Activated T-helper 2 cell treated with anti-CD3 and anti-CD28 coated beads, Interferon-gamma antibody, Interleukin-2, Interleukin-4, amounts not matched to agents 10 μg/mL and 5 μg/mL and 100 μg/mL, durations not matched to agents 14 hours and 24 hours and 36 hours (primary cell): ENCODE measurements around the gene TRIM17. TPM values are rescaled to one million over a fixed set of nuclear protein-coding genes. Genes with fewer than 3 reads are reported as not detected.

Experiments
- DNase-seq: peaks from one replicate; pipeline ENCODE4 v3.0.0; 2021; ENCODE audit warnings: low spot score
- H3K27ac Mint-ChIP-seq: one replicate; pipeline ENCODE4 v1.8.0; 2021; ENCODE audit warnings: mixed read lengths
- H3K27me3 Mint-ChIP-seq: one replicate; pipeline ENCODE4 v1.8.0; 2021; ENCODE audit warnings: low read depth, mixed read lengths
- H3K36me3 Mint-ChIP-seq: one replicate; pipeline ENCODE4 v1.8.0; 2021; ENCODE audit warnings: low read depth, mixed read lengths
- H3K4me1 Mint-ChIP-seq: one replicate; pipeline ENCODE4 v1.8.0; 2021; ENCODE audit warnings: low read depth, mixed read lengths
- H3K4me3 Mint-ChIP-seq: one replicate; pipeline ENCODE4 v1.8.0; 2021; ENCODE audit warnings: low read depth, mild to moderate bottlenecking, moderate library complexity, mixed read lengths
- H3K9me3 Mint-ChIP-seq: one replicate; pipeline ENCODE4 v1.8.0; 2021; ENCODE audit warnings: mixed read lengths
- intact Hi-C: fragments of 100-400 bp; cut with micrococcal nuclease; formaldehyde crosslinking; loops from one replicate; pipeline ENCODE4 v1.15.1; 2023
- total RNA-seq: library from RNA; stranded (reverse); gene quantifications from 2 replicates; pipeline ENCODE4 v1.2.3, GENCODE V29; 2022

TRIM17 gene
- total RNA-seq, 1 donor from 2014 or later: 2.3 TPM

- H3K9me3 Mint-ChIP-seq: no peaks in the 10 kb centered on the region
- H3K27ac Mint-ChIP-seq: no peak overlapping the region
- intact Hi-C loops: no loop called here
- H3K36me3 Mint-ChIP-seq: no peaks in the 10 kb centered on the region
- H3K4me1 Mint-ChIP-seq: peaks cover 6% of the 10 kb centered on the region
- H3K4me3 Mint-ChIP-seq: no peak overlapping the region
- H3K27me3 Mint-ChIP-seq: peaks cover 21% of the 10 kb centered on the region
- DNase-seq: no peak
Measured at GRCh38 chr1:228375578-228376261, 40.9 kb downstream of the TRIM17 start.

GRCh38 chr1:228374711-228375577, 41.7 kb downstream of the TRIM17 start:
- H3K4me3 Mint-ChIP-seq: no peak overlapping the region
- peaks cover 6% of the 10 kb centered on the region for H3K4me1 Mint-ChIP-seq
- peaks cover 14% of the 10 kb centered on the region for H3K27me3 Mint-ChIP-seq
- intact Hi-C loops: no loop called here
- H3K9me3 Mint-ChIP-seq: no peaks in the 10 kb centered on the region
- H3K27ac Mint-ChIP-seq: no peak overlapping the region
- no peaks in the 10 kb centered on the region for H3K36me3 Mint-ChIP-seq
- no peak for DNase-seq

GRCh38 chr1:228373681-228374571, 42.7 kb downstream of the TRIM17 start:
- intact Hi-C loops: no loop called here
- Mint-ChIP-seq H3K36me3 (no peaks in the 10 kb centered on the region), H3K27ac (no peak overlapping the region), H3K27me3 (peaks cover 4% of the 10 kb centered on the region), H3K4me1 (peaks cover 4% of the 10 kb centered on the region), H3K9me3 (no peaks in the 10 kb centered on the region), H3K4me3 (no peak overlapping the region)
- DNase-seq: no peak

- no peak overlapping the region for H3K4me3 Mint-ChIP-seq
- H3K9me3 Mint-ChIP-seq: no peaks in the 10 kb centered on the region
- H3K36me3 Mint-ChIP-seq: no peaks in the 10 kb centered on the region
- H3K27ac Mint-ChIP-seq: no peak overlapping the region
- no peak for DNase-seq
- no peaks in the 10 kb centered on the region for H3K27me3 Mint-ChIP-seq
- intact Hi-C loops: no loop called here
- no peaks in the 10 kb centered on the region for H3K4me1 Mint-ChIP-seq
Measured at GRCh38 chr1:228373004-228373680, 43.5 kb downstream of the TRIM17 start.

- Mint-ChIP-seq H3K36me3 (no peaks in the 10 kb centered on the region), H3K27ac (no peak overlapping the region), H3K27me3 (no peaks in the 10 kb centered on the region), H3K9me3 (no peaks in the 10 kb centered on the region), H3K4me3 (no peak overlapping the region), H3K4me1 (no peaks in the 10 kb centered on the region)
- DNase-seq: no peak
- intact Hi-C loops: no loop called here
Measured at GRCh38 chr1:228372183-228373003, 44.3 kb downstream of the TRIM17 start.

- DNase-seq: no peak
- intact Hi-C loops: no loop called here
- Mint-ChIP-seq H3K27ac (no peak overlapping the region), H3K4me3 (no peak overlapping the region), H3K4me1 (no peaks in the 10 kb centered on the region), H3K27me3 (no peaks in the 10 kb centered on the region), H3K36me3 (no peaks in the 10 kb centered on the region), H3K9me3 (no peaks in the 10 kb centered on the region)
Measured at GRCh38 chr1:228371741-228372182, 44.9 kb downstream of the TRIM17 start.

GRCh38 chr1:228370941-228371740, 45.5 kb downstream of the TRIM17 start:
- Mint-ChIP-seq H3K27ac (no peak overlapping the region), H3K4me3 (no peak overlapping the region), H3K27me3 (no peaks in the 10 kb centered on the region), H3K36me3 (no peaks in the 10 kb centered on the region), H3K4me1 (no peaks in the 10 kb centered on the region), H3K9me3 (no peaks in the 10 kb centered on the region)
- no peak for DNase-seq
- intact Hi-C loops: no loop called here

- Mint-ChIP-seq H3K9me3 (no peaks in the 10 kb centered on the region), H3K36me3 (no peaks in the 10 kb centered on the region), H3K27me3 (no peaks in the 10 kb centered on the region), H3K27ac (no peak overlapping the region), H3K4me1 (no peaks in the 10 kb centered on the region), H3K4me3 (no peak overlapping the region)
- intact Hi-C loops: no loop called here
- no peak for DNase-seq
Measured at GRCh38 chr1:228370439-228370940, 46.2 kb downstream of the TRIM17 start.

GRCh38 chr1:228369608-228370438, 46.8 kb downstream of the TRIM17 start:
- Mint-ChIP-seq H3K36me3 (no peaks in the 10 kb centered on the region), H3K27ac (no peak overlapping the region), H3K9me3 (no peaks in the 10 kb centered on the region), H3K4me3 (no peak overlapping the region), H3K4me1 (no peaks in the 10 kb centered on the region), H3K27me3 (no peaks in the 10 kb centered on the region)
- intact Hi-C loops: no loop called here
- no peak for DNase-seq

GRCh38 chr1:228368801-228369607, 47.7 kb downstream of the TRIM17 start:
- no peak for DNase-seq
- Mint-ChIP-seq H3K4me3 (no peak overlapping the region), H3K4me1 (no peaks in the 10 kb centered on the region), H3K9me3 (no peaks in the 10 kb centered on the region), H3K27ac (no peak overlapping the region), H3K27me3 (no peaks in the 10 kb centered on the region), H3K36me3 (no peaks in the 10 kb centered on the region)
- intact Hi-C loops: no loop called here
